HEK293T (cell line): ENCODE results near the gene OR51V1.

Source experiments
- HDGF ChIP-seq: fragments of 450-650 bp; IDR thresholded peaks from 2 replicates; pipeline ENCODE4 v1.6.1; 2017; ENCODE audit warnings: antibody characterized with exemption, borderline replicate concordance
- SP1 ChIP-seq: fragments of 450-650 bp; IDR thresholded peaks from 2 replicates; pipeline ENCODE4 v1.6.1; 2017
- TARDBP ChIP-seq: fragments of 450-650 bp; IDR thresholded peaks from 2 replicates; pipeline ENCODE4 v1.6.1; 2016
- TF ChIP-seq, protein P1 (sequence below): fragments of 450-650 bp; IDR thresholded peaks from 2 replicates; pipeline ENCODE4 v1.6.1; 2016

DNA sequence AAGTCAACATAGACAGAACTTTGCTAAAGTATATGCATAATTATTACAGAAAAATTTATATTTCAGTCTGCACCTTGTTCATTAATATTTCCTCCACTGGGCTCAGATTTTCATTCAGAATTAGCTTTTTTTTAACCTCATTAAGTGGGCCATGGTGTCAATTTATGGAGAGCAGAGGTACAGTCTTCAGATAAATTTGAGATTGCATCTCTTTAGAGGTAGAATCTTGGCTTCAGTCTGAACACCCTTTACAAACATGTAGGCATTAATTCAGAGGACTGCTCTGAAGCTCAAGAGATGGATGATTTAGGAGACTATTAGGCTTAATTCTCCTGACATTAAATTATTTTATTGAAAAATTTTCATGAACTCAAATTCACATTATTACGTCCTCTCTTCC, 29.8 kb upstream of the OR51V1 start:
- TF ChIP-seq HDGF (no peak), TARDBP (no peak), SP1 (no peak)
- TF ChIP-seq, protein P1, sequence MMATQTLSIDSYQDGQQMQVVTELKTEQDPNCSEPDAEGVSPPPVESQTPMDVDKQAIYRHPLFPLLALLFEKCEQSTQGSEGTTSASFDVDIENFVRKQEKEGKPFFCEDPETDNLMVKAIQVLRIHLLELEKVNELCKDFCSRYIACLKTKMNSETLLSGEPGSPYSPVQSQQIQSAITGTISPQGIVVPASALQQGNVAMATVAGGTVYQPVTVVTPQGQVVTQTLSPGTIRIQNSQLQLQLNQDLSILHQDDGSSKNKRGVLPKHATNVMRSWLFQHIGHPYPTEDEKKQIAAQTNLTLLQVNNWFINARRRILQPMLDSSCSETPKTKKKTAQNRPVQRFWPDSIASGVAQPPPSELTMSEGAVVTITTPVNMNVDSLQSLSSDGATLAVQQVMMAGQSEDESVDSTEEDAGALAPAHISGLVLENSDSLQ, result no peak
